Bronchus fibroblast of lung (primary cell): ENCODE results near the gene DNM3. TPM values are rescaled to one million over a fixed set of nuclear protein-coding genes. Genes with fewer than 3 reads are reported as not detected.

ENCODE experiments used
- total RNA-seq: library from RNA; depleted of rRNA; stranded (reverse); fragments of >200 nt; gene quantifications from 2 replicates; pipeline ENCODE4 v1.2.3, GENCODE V29; 2015

Gene DNM3
- total RNA-seq, result 0.67 and 1.2 TPM in 2 replicates

GRCh38 chr1:171841050-171841910, at the start of gene DNM3:
TSS of gene DNM3 (plus strand) at chr1:171841498. CDS start at chr1:171841657, 159 bp downstream.

GRCh38 chr1:172420385-172420784, 579.1 kb downstream of the DNM3 start, which contains the start of gene C1orf105:
TSS of gene C1orf105 (plus strand) at chr1:172420685. CDS start at chr1:172420886, 201 bp downstream.

GRCh38 chr1:172443666-172444453, 602.6 kb downstream of the DNM3 start, which contains the start of gene PIGC:
TSS of gene PIGC (minus strand) at chr1:172444069. CDS start at chr1:172442622, 1,447 bp downstream.

Other genes with a start within 250 kb of the DNM3 start
- gene MYOCOS, start 219.3 kb upstream of the DNM3 start, total RNA-seq, result not detected in 2 replicates
- gene MYOC, start 188.8 kb upstream of the DNM3 start, total RNA-seq, result not detected in 2 replicates
- 4.4 and 4.9 TPM in 2 replicates for gene VAMP4, start 99.4 kb upstream of the DNM3 start, total RNA-seq
- 25.9 and 27.9 TPM in 2 replicates for gene METTL13, start 59.8 kb upstream of the DNM3 start, total RNA-seq